HCT116 (cell line): Measurements from ENCODE around the gene IL20RA.

ENCODE experiments used
- CEBPB ChIP-seq: IDR thresholded peaks from 2 replicates; pipeline ENCODE4 v1.6.1; 2012; ENCODE audit warnings: low read depth
- EGR1 ChIP-seq: IDR thresholded peaks from 2 replicates; pipeline ENCODE4 v1.6.1; 2012; ENCODE audit warnings: low read depth
- EZH2 ChIP-seq: fragments of 200-600 bp; sonication (generic); IDR thresholded peaks from 2 replicates; pipeline ENCODE4 v1.6.1; 2017; ENCODE audit warnings: antibody characterized with exemption, mixed run types
- EZH2phosphoT487 ChIP-seq: fragments of 200-600 bp; IDR thresholded peaks from 2 replicates; pipeline ENCODE4 v1.6.1; 2018; ENCODE audit warnings: antibody characterized with exemption, borderline replicate concordance
- JUND ChIP-seq: IDR thresholded peaks from 2 replicates; pipeline ENCODE4 v1.6.1; 2012
- POLR2A ChIP-seq: IDR thresholded peaks from 2 replicates; pipeline ENCODE4 v1.7.0; 2011; ENCODE audit warnings: borderline replicate concordance; ENCODE audit not compliant: insufficient read depth, insufficient read length; ENCODE audit errors: extremely low read depth
- POLR2AphosphoS5 ChIP-seq: IDR thresholded peaks from 2 replicates; pipeline ENCODE4 v1.6.1; 2011; ENCODE audit warnings: mild to moderate bottlenecking, low read depth, low read length, moderate library complexity
- RAD21 ChIP-seq: IDR thresholded peaks from 2 replicates; pipeline ENCODE4 v1.6.1; 2012; ENCODE audit warnings: low read depth, mild to moderate bottlenecking
- SIN3A ChIP-seq: IDR thresholded peaks from 2 replicates; pipeline ENCODE4 v1.6.1; 2012; ENCODE audit warnings: low read depth
- SP1 ChIP-seq: IDR thresholded peaks from 2 replicates; pipeline ENCODE4 v1.6.1; 2012; ENCODE audit warnings: low read depth
- YY1 ChIP-seq: IDR thresholded peaks from 2 replicates; pipeline ENCODE4 v1.6.1; 2011; ENCODE audit warnings: low read length, low read depth, moderate library complexity, mild to moderate bottlenecking; ENCODE audit not compliant: insufficient replicate concordance; ENCODE audit errors: extremely low read depth
- TF ChIP-seq, protein P1 (sequence below), 3 experiments: fragments of 200-600 bp in 1 of 3; sonication (generic) in 1 of 3; IDR thresholded peaks in 2 of 3; conservative IDR thresholded peaks in 1 of 3; 2 replicates each; pipeline ENCODE4 v1.5.1; 2012 to 2017; ENCODE audit warnings: low read depth in 2 of 3, low read length in 2 of 3, antibody characterized with exemption in 1 of 3, borderline replicate concordance in 1 of 3, control low read depth in 1 of 3, mild to moderate bottlenecking in 1 of 3, mixed read lengths in 1 of 3, mixed run types in 1 of 3, moderate library complexity in 1 of 3; ENCODE audit not compliant: insufficient read depth in 1 of 3
- TF ChIP-seq, protein P2 (sequence below): IDR thresholded peaks from 2 replicates; pipeline ENCODE4 v1.6.1; 2011; ENCODE audit warnings: mild to moderate bottlenecking, low read length, moderate library complexity; ENCODE audit not compliant: insufficient replicate concordance; ENCODE audit errors: extremely low read depth

GRCh38 chr6:136952714-136953260 is 92.0 kb downstream of the IL20RA start:
- TF ChIP-seq POLR2A = no peak
- TF ChIP-seq, protein P1, sequence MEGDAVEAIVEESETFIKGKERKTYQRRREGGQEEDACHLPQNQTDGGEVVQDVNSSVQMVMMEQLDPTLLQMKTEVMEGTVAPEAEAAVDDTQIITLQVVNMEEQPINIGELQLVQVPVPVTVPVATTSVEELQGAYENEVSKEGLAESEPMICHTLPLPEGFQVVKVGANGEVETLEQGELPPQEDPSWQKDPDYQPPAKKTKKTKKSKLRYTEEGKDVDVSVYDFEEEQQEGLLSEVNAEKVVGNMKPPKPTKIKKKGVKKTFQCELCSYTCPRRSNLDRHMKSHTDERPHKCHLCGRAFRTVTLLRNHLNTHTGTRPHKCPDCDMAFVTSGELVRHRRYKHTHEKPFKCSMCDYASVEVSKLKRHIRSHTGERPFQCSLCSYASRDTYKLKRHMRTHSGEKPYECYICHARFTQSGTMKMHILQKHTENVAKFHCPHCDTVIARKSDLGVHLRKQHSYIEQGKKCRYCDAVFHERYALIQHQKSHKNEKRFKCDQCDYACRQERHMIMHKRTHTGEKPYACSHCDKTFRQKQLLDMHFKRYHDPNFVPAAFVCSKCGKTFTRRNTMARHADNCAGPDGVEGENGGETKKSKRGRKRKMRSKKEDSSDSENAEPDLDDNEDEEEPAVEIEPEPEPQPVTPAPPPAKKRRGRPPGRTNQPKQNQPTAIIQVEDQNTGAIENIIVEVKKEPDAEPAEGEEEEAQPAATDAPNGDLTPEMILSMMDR (IDR thresholded peaks at IDR 0.05 in 2 of 3, conservative IDR thresholded peaks at IDR 0.05 in 1 of 3; ENCODE audit: borderline replicate concordance in 1 of 3, insufficient read depth in 1 of 3, low read depth in 2 of 3, low read length in 2 of 3) = no peak
- TF ChIP-seq EZH2phosphoT487 = no peak
- TF ChIP-seq CEBPB = no peak
- TF ChIP-seq, protein P2, sequence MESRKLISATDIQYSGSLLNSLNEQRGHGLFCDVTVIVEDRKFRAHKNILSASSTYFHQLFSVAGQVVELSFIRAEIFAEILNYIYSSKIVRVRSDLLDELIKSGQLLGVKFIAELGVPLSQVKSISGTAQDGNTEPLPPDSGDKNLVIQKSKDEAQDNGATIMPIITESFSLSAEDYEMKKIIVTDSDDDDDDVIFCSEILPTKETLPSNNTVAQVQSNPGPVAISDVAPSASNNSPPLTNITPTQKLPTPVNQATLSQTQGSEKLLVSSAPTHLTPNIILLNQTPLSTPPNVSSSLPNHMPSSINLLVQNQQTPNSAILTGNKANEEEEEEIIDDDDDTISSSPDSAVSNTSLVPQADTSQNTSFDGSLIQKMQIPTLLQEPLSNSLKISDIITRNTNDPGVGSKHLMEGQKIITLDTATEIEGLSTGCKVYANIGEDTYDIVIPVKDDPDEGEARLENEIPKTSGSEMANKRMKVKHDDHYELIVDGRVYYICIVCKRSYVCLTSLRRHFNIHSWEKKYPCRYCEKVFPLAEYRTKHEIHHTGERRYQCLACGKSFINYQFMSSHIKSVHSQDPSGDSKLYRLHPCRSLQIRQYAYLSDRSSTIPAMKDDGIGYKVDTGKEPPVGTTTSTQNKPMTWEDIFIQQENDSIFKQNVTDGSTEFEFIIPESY = no peak
- no peak for TF ChIP-seq JUND
- no peak for TF ChIP-seq SIN3A
- no peak for TF ChIP-seq EZH2
- no peak for TF ChIP-seq SP1
- no peak for TF ChIP-seq EGR1
- no peak for TF ChIP-seq YY1
- TF ChIP-seq POLR2AphosphoS5 = no peak
- no peak for TF ChIP-seq RAD21
